Activated CD4-positive, alpha-beta T cell treated with anti-CD3 and anti-CD28 coated beads for 24 hours (primary cell): ENCODE results near the gene CDY2B.
"Not testable (repeated sequence)": the region's sequence is repeated elsewhere in the genome, so short reads cannot be mapped to it uniquely, and the experiment has no call there.

ENCODE experiments used
- DNase-seq, 2 donors: peaks; one replicate each; pipeline ENCODE4 v3.0.0-alpha.2; 2020; ENCODE audit warnings: low read depth in 2 of 2

The CDY2B gene

GRCh38 chrY:17880120-17880519 lies at the start of gene CDY2B:
TSS of gene CDY2B (minus strand) at chrY:17880220. CDS start at chrY:17879892, 328 bp downstream.
- not testable (repeated sequence) for DNase-seq

GRCh38 chrY:17908009-17908408 lies 28.0 kb upstream of the CDY2B start:
- DNase-seq = not testable (repeated sequence)

- DNase-seq = not testable (repeated sequence)
Observed at GRCh38 chrY:17907351-17907750, 27.3 kb upstream of the CDY2B start.

GRCh38 chrY:17881697-17882096 lies 1.7 kb upstream of the CDY2B start:
- DNase-seq = not testable (repeated sequence)

GRCh38 chrY:17876767-17877166 lies 3.3 kb downstream of the CDY2B start:
- not testable (repeated sequence) for DNase-seq

- DNase-seq = not testable (repeated sequence)
Observed at GRCh38 chrY:17875401-17875800, 4.6 kb downstream of the CDY2B start.

- DNase-seq = not testable (repeated sequence)
Observed at GRCh38 chrY:17871194-17871903, 8.7 kb downstream of the CDY2B start.

GRCh38 chrY:17870737-17871136 lies 9.3 kb downstream of the CDY2B start:
- not testable (repeated sequence) for DNase-seq

GRCh38 chrY:17867850-17868249 lies 12.2 kb downstream of the CDY2B start:
- not testable (repeated sequence) for DNase-seq

GRCh38 chrY:17860634-17861033 lies 19.4 kb downstream of the CDY2B start:
- not testable (repeated sequence) for DNase-seq

GRCh38 chrY:17856963-17857848 lies 22.8 kb downstream of the CDY2B start:
- DNase-seq = not testable (repeated sequence)

- not testable (repeated sequence) for DNase-seq
Observed at GRCh38 chrY:17856508-17856907, 23.5 kb downstream of the CDY2B start.

- DNase-seq = not testable (repeated sequence)
Observed at GRCh38 chrY:17849131-17849530, 30.9 kb downstream of the CDY2B start.

- DNase-seq = not testable (repeated sequence)
Observed at GRCh38 chrY:17832149-17832548, 47.9 kb downstream of the CDY2B start.
